ENCODE data around the gene KLHL4. TPM values are rescaled to one million over a fixed set of nuclear protein-coding genes. Genes with fewer than 3 reads are reported as not detected.

KLHL4 gene
- total and polyA plus RNA-seq, 2 of the 13 experiments (the other 11 are each of a cell fraction or from before 2014, with no cell fraction given): 0.15 TPM; not detected in 1

DNA sequence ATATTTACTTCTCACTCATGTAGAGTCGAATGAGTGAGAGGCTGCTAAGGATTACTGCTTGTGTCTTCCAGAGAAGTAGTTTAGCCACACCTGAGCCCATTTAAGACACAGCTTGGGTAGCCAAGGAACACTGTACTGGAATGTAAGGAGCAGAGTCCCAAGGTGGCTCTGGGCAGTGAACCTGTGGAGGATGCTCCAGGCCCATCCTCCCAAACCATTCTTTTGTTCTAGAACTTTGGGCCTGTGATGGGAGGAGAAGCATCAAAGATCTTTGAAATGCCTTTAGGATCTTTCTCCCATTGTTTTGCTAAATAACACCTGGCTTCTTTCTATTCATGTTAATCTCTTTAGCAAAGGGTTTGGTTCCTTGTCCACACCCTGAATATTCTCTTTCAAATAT, 162.2 kb downstream of the KLHL4 start:
- Histone ChIP-seq H2AFZ (ENCODE audit: low read length) (no peak overlapping the region), H3K4me2 (ENCODE audit: low read depth, low read length) (no peak overlapping the region), H3K4me1 (ENCODE audit: insufficient read depth, low read length) (no peaks in the 10 kb centered on the region), H3K27ac (ENCODE audit: extremely low read length, insufficient read depth, low read length) (no peak overlapping the region), H3K79me2 (ENCODE audit: insufficient read depth, low read length) (no peaks in the 10 kb centered on the region), H4K20me1 (ENCODE audit: insufficient read depth, low read length) (no peaks in the 10 kb centered on the region), H3K27me3 (ENCODE audit: control insufficient read depth in 1 of 2, insufficient read depth in 2 of 2, low read length in 2 of 2) (no peaks in the 10 kb centered on the region), H3K9me3 (ENCODE audit: low read length) (no peaks in the 10 kb centered on the region), H3K9ac (ENCODE audit: insufficient read depth, low read depth, low read length) (no peak overlapping the region), H3K4me3 (replicated peaks in 1 of 3; ENCODE audit: insufficient read depth in 1 of 3, low read depth in 2 of 3, low read length in 3 of 3) (no peak overlapping the region), H3K36me3 (replicated peaks in 1 of 2; ENCODE audit: control insufficient read depth in 1 of 2, insufficient read depth in 2 of 2, low read length in 2 of 2) (no peaks in the 10 kb centered on the region)
- TF ChIP-seq ZBTB20 (CRISPR knock-in tag; IDR thresholded peaks at IDR 0.05; ENCODE audit: borderline replicate concordance, low read depth) (no peak), ZNF337 (CRISPR knock-in tag; IDR thresholded peaks at IDR 0.05; ENCODE audit: borderline replicate concordance, low read depth) (no peak), MYNN (CRISPR knock-in tag; IDR thresholded peaks at IDR 0.05; ENCODE audit: low read depth) (no peak), ZBTB49 (CRISPR knock-in tag; IDR thresholded peaks at IDR 0.05; ENCODE audit: borderline replicate concordance) (no peak), KDM2A (CRISPR knock-in tag; IDR thresholded peaks at IDR 0.05; ENCODE audit: borderline replicate concordance, low read depth) (no peak), MBD4 (IDR thresholded peaks at IDR 0.05; ENCODE audit: borderline replicate concordance, low read length) (no peak), ELF1 (CRISPR knock-in tag; IDR thresholded peaks at IDR 0.05) (no peak), ERF (CRISPR knock-in tag; IDR thresholded peaks at IDR 0.05) (no peak), ZNF850 (CRISPR knock-in tag; conservative IDR thresholded peaks at IDR 0.05) (no peak), SMARCE1 (IDR thresholded peaks at IDR 0.05; ENCODE audit: borderline replicate concordance) (no peak), NCOA1 (CRISPR knock-in tag; IDR thresholded peaks at IDR 0.05) (no peak), PAF1 (CRISPR knock-in tag; IDR thresholded peaks at IDR 0.05) (no peak), ZSCAN21 (CRISPR knock-in tag; IDR thresholded peaks at IDR 0.05; ENCODE audit: borderline replicate concordance) (no peak), ZBTB7A (CRISPR knock-in tag; IDR thresholded peaks at IDR 0.05) (no peak), ZSCAN9 (CRISPR knock-in tag; IDR thresholded peaks at IDR 0.05; ENCODE audit: borderline replicate concordance) (no peak), ZNF34 (CRISPR knock-in tag; IDR thresholded peaks at IDR 0.05; ENCODE audit: borderline replicate concordance) (no peak)
- no TSS peak for BruUV-seq (replicated peaks)
- POLR2A ChIA-PET: no interaction called here
- intact Hi-C loops (cut with micrococcal nuclease; ENCODE audit: unreplicated experiment) (no loop called here), in situ Hi-C loops (cut with HindIII; ENCODE audit: extremely low pct_ligation_motif_present, low pct_unique_long_range_greater_than_20kb) (no loop called here)
- DNase-seq (ENCODE audit: low spot score): no peak
- WGBS (ENCODE audit: low lambda C conversion rate): 0% methylated on average over 1 of the region's 1 CpG
- CTCF ChIA-PET (ENCODE audit: low intra/inter-chr PET ratio, low total read pairs): no interaction called here
- ATAC-seq: no peak
- FAIRE-seq: no peak
